ENCODE results near the gene SNX13. TPM values are rescaled to one million over a fixed set of nuclear protein-coding genes. Genes with fewer than 3 reads are reported as not detected.

Gene SNX13
- total RNA-seq, 1 experiment from 2014 or later, result 29.0 TPM

- H3K18ac ChIP-seq (ENCODE audit: insufficient read length, low read depth, low read length), result no peak overlapping the region
- H4K20me1 ChIP-seq (ENCODE audit: control insufficient read depth, insufficient read depth, insufficient read length), result no peaks in the 10 kb centered on the region
- H3K14ac ChIP-seq (ENCODE audit: insufficient read depth, low read length), result no peak overlapping the region
- H2BK12ac ChIP-seq (ENCODE audit: insufficient read length, low read depth, low read length), result no peak overlapping the region
- WGBS (ENCODE audit: extremely low coverage, insufficient read length, low lambda C conversion rate), result no CpG with 5 or more reads among the region's 1 CpG
- H4K5ac ChIP-seq (ENCODE audit: insufficient read length, low read depth, low read length), result no peak overlapping the region
- no peak overlapping the region for H4K8ac ChIP-seq (replicated peaks; ENCODE audit: insufficient read length, low read depth, low read length)
- H3K23me2 ChIP-seq (ENCODE audit: insufficient read length, low read depth, low read length, poor library complexity, severe bottlenecking), result no peaks in the 10 kb centered on the region
- H3K9me3 ChIP-seq (ENCODE audit: control insufficient read depth, low read depth, low read length), result no peaks in the 10 kb centered on the region
- no peaks in the 10 kb centered on the region for H3K79me1 ChIP-seq (ENCODE audit: insufficient read depth, low read depth, low read length, poor library complexity, severe bottlenecking)
- no peak overlapping the region for H2AFZ ChIP-seq (ENCODE audit: low read length)
- no peak overlapping the region for H3K4me2 ChIP-seq (ENCODE audit: insufficient read depth, insufficient read length, low read length)
- no peak for DNase-seq
- H3K27ac ChIP-seq (ENCODE audit: insufficient read length, low read depth, low read length), result no peak overlapping the region
- no peaks in the 10 kb centered on the region for H3K4me1 ChIP-seq (ENCODE audit: insufficient read depth, low read length)
- Mint-ChIP-seq H3K9me3 (no peaks in the 10 kb centered on the region), H3K4me1 (peaks cover under 1 to 1% of the 10 kb centered on the region in 2 experiments; a peak in 1 of 4 replicates), H3K27ac (no peak overlapping the region), H3K36me3 (ENCODE audit: insufficient read depth in 1 of 3, low read depth in 3 of 3) (no peaks in the 10 kb centered on the region), H3K4me3 (no peak overlapping the region), H3K27me3 (ENCODE audit: low read depth) (no peaks in the 10 kb centered on the region)
- no peaks in the 10 kb centered on the region for H3K27me3 ChIP-seq (ENCODE audit: insufficient read depth, low read length)
- no peak overlapping the region for H2BK20ac ChIP-seq (ENCODE audit: low read depth, low read length, poor library complexity, severe bottlenecking)
- no peaks in the 10 kb centered on the region for H3K79me2 ChIP-seq (ENCODE audit: insufficient read depth, low read length)
- H2BK15ac ChIP-seq (ENCODE audit: low read depth, low read length), result no peak overlapping the region
- H3K23ac ChIP-seq (ENCODE audit: insufficient read length, low read depth, low read length), result no peak overlapping the region
- no peak overlapping the region for H3T11ph ChIP-seq (ENCODE audit: low read length)
- H3K9ac ChIP-seq (ENCODE audit: extremely low read depth, insufficient read length, low read length), result no peak overlapping the region
- H4K91ac ChIP-seq (ENCODE audit: insufficient read length, low read depth, low read length), result no peak overlapping the region
- no peak overlapping the region for H2BK120ac ChIP-seq (ENCODE audit: low read depth, low read length, poor library complexity, severe bottlenecking)
- TF ChIP-seq, protein P1, sequence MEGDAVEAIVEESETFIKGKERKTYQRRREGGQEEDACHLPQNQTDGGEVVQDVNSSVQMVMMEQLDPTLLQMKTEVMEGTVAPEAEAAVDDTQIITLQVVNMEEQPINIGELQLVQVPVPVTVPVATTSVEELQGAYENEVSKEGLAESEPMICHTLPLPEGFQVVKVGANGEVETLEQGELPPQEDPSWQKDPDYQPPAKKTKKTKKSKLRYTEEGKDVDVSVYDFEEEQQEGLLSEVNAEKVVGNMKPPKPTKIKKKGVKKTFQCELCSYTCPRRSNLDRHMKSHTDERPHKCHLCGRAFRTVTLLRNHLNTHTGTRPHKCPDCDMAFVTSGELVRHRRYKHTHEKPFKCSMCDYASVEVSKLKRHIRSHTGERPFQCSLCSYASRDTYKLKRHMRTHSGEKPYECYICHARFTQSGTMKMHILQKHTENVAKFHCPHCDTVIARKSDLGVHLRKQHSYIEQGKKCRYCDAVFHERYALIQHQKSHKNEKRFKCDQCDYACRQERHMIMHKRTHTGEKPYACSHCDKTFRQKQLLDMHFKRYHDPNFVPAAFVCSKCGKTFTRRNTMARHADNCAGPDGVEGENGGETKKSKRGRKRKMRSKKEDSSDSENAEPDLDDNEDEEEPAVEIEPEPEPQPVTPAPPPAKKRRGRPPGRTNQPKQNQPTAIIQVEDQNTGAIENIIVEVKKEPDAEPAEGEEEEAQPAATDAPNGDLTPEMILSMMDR (conservative IDR thresholded peaks at IDR 0.05), result no peak
- H3K4ac ChIP-seq (ENCODE audit: low read depth, low read length), result no peak overlapping the region
- H2BK5ac ChIP-seq (ENCODE audit: insufficient read length, low read length), result no peak overlapping the region
- no peak overlapping the region for H3K56ac ChIP-seq (ENCODE audit: insufficient read length, low read depth, low read length)
- no peak overlapping the region for H2AK5ac ChIP-seq (ENCODE audit: insufficient read length, low read length)
Observed at GRCh38 chr7:17986851-17987250, 46.6 kb upstream of the SNX13 start.
